ENCODE results near the gene MCTP2. TPM values are rescaled to one million over a fixed set of nuclear protein-coding genes. Genes with fewer than 3 reads are reported as not detected.

Gene MCTP2
- total and polyA plus RNA-seq, 2 of the 13 experiments (the other 11 are each of a cell fraction or from before 2014, with no cell fraction given): 5.1 to 8.6 TPM

DNA sequence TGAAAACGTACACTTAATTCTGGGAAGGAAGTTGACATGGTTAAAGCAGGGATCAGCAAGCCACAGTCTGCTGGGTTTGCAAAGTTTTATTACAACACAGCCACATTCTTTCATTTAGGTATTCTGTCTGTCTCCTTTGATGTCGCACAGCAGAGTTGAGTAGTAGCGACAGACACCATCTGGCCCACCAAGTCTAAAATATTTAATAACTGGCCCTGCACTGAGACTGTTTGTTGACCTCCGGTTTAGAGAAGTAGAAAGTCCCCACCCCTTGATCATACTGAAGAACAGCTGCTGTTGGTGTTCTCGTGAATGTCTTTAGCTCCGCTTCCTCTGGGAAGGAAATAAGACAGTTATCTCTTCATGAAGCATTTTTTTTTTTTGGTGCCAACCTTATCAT is 66.2 kb downstream of the MCTP2 start:
- TF ChIP-seq ZNF292 (CRISPR knock-in tag; IDR thresholded peaks at IDR 0.05; ENCODE audit: borderline replicate concordance, low read depth) (no peak), JUN (CRISPR knock-in tag; IDR thresholded peaks at IDR 0.05) (no peak), GABPB1 (CRISPR knock-in tag; IDR thresholded peaks at IDR 0.05) (no peak), FOXM1 (CRISPR knock-in tag; IDR thresholded peaks at IDR 0.05) (no peak), PHF20 (CRISPR knock-in tag; IDR thresholded peaks at IDR 0.05) (no peak), ARNT2 (CRISPR knock-in tag; IDR thresholded peaks at IDR 0.05; ENCODE audit: low read depth) (no peak), NPAS2 (CRISPR knock-in tag; IDR thresholded peaks at IDR 0.05; ENCODE audit: borderline replicate concordance) (no peak), ZSCAN21 (CRISPR knock-in tag; IDR thresholded peaks at IDR 0.05; ENCODE audit: borderline replicate concordance) (no peak), IKZF4 (CRISPR knock-in tag; IDR thresholded peaks at IDR 0.05; ENCODE audit: borderline replicate concordance, low read depth, not compliant biosample characterization) (no peak), FOXC1 (CRISPR knock-in tag; IDR thresholded peaks at IDR 0.05; ENCODE audit: borderline replicate concordance) (no peak), ZNF17 (CRISPR knock-in tag; IDR thresholded peaks at IDR 0.05) (no peak), SNAPC2 (CRISPR knock-in tag; IDR thresholded peaks at IDR 0.05) (no peak), MIXL1 (CRISPR knock-in tag; IDR thresholded peaks at IDR 0.05) (no peak), FOXA1 (IDR thresholded peaks at IDR 0.05) (no peak), FOXA1 (CRISPR knock-in tag; IDR thresholded peaks at IDR 0.05) (no peak), ZBTB8A (CRISPR knock-in tag; IDR thresholded peaks at IDR 0.05; ENCODE audit: borderline replicate concordance, low read depth) (no peak)
- TF ChIP-seq, protein P1, sequence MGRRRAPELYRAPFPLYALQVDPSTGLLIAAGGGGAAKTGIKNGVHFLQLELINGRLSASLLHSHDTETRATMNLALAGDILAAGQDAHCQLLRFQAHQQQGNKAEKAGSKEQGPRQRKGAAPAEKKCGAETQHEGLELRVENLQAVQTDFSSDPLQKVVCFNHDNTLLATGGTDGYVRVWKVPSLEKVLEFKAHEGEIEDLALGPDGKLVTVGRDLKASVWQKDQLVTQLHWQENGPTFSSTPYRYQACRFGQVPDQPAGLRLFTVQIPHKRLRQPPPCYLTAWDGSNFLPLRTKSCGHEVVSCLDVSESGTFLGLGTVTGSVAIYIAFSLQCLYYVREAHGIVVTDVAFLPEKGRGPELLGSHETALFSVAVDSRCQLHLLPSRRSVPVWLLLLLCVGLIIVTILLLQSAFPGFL (CRISPR knock-in tag; IDR thresholded peaks at IDR 0.05): no peak
- TF ChIP-seq, protein P2, sequence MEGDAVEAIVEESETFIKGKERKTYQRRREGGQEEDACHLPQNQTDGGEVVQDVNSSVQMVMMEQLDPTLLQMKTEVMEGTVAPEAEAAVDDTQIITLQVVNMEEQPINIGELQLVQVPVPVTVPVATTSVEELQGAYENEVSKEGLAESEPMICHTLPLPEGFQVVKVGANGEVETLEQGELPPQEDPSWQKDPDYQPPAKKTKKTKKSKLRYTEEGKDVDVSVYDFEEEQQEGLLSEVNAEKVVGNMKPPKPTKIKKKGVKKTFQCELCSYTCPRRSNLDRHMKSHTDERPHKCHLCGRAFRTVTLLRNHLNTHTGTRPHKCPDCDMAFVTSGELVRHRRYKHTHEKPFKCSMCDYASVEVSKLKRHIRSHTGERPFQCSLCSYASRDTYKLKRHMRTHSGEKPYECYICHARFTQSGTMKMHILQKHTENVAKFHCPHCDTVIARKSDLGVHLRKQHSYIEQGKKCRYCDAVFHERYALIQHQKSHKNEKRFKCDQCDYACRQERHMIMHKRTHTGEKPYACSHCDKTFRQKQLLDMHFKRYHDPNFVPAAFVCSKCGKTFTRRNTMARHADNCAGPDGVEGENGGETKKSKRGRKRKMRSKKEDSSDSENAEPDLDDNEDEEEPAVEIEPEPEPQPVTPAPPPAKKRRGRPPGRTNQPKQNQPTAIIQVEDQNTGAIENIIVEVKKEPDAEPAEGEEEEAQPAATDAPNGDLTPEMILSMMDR (CRISPR knock-in tag; IDR thresholded peaks at IDR 0.05): no peak
- TF ChIP-seq, protein P3, sequence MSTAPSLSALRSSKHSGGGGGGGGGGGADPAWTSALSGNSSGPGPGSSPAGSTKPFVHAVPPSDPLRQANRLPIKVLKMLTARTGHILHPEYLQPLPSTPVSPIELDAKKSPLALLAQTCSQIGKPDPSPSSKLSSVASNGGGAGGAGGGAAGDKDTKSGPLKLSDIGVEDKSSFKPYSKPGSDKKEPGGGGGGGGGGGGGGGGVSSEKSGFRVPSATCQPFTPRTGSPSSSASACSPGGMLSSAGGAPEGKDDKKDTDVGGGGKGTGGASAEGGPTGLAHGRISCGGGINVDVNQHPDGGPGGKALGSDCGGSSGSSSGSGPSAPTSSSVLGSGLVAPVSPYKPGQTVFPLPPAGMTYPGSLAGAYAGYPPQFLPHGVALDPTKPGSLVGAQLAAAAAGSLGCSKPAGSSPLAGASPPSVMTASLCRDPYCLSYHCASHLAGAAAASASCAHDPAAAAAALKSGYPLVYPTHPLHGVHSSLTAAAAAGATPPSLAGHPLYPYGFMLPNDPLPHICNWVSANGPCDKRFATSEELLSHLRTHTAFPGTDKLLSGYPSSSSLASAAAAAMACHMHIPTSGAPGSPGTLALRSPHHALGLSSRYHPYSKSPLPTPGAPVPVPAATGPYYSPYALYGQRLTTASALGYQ (CRISPR knock-in tag; IDR thresholded peaks at IDR 0.05): no peak
- ATAC-seq (no peak), DNase-seq (ENCODE audit: low spot score) (no peak), FAIRE-seq (no peak)
- Histone ChIP-seq H3K9ac (ENCODE audit: insufficient read depth, low read depth, low read length) (no peak overlapping the region), H3K27me3 (ENCODE audit: control insufficient read depth in 1 of 2, insufficient read depth in 2 of 2, low read length in 2 of 2) (no peaks in the 10 kb centered on the region), H3K79me2 (ENCODE audit: insufficient read depth, low read length) (no peaks in the 10 kb centered on the region), H3K9me3 (ENCODE audit: low read length) (no peaks in the 10 kb centered on the region; the same call in none of the 2 replicates), H3K4me2 (ENCODE audit: low read depth, low read length) (no peak overlapping the region), H3K4me3 (replicated peaks in 1 of 3; ENCODE audit: insufficient read depth in 1 of 3, low read depth in 2 of 3, low read length in 3 of 3) (no peak overlapping the region), H3K27ac (ENCODE audit: extremely low read length, insufficient read depth, low read length) (no peak overlapping the region), H4K20me1 (ENCODE audit: insufficient read depth, low read length) (no peaks in the 10 kb centered on the region), H3K36me3 (replicated peaks in 1 of 2; ENCODE audit: control insufficient read depth in 1 of 2, insufficient read depth in 2 of 2, low read length in 2 of 2) (no peaks in the 10 kb centered on the region), H3K4me1 (ENCODE audit: insufficient read depth, low read length) (no peaks in the 10 kb centered on the region), H2AFZ (ENCODE audit: low read length) (no peak overlapping the region)
- intact Hi-C loops (cut with micrococcal nuclease; ENCODE audit: unreplicated experiment): no loop called here
- ChIA-PET CTCF (ENCODE audit: low intra/inter-chr PET ratio, low total read pairs) (no interaction called here), POLR2A (no interaction called here)
- BruUV-seq (replicated peaks): no TSS peak
- in situ Hi-C loops (cut with HindIII; ENCODE audit: extremely low pct_ligation_motif_present, low pct_unique_long_range_greater_than_20kb): no loop called here
- 52% methylated on average over 6 of the region's 6 CpGs for WGBS (ENCODE audit: low lambda C conversion rate)

Data from HepG2 (cell line).